GM21723 (cell line): ENCODE measurements around the gene BRI3BP.
"Not testable (repeated sequence)": the region's sequence is repeated elsewhere in the genome, so short reads cannot be mapped to it uniquely, and the experiment has no call there.

Experiments
- ATAC-seq: cut with Tn5 transposase; IDR thresholded peaks from one replicate; pipeline ENCODE4 v1.9.1; 2021; ENCODE audit warnings: mild to moderate bottlenecking, moderate library complexity; ENCODE audit not compliant: unreplicated experiment

BRI3BP gene

GRCh38 chr12:125065021-125065918, 71.8 kb downstream of the BRI3BP start, which contains the start of gene AACS:
AACS (plus strand) TSS chr12:125065435; CDS start chr12:125065585, 150 bp downstream.
- peak; percentile 95 for ATAC-seq

- peak; percentile 10 for ATAC-seq
Measured at GRCh38 chr12:125065919-125066570, 72.6 kb downstream of the BRI3BP start.

- no peak for ATAC-seq
Measured at GRCh38 chr12:125068391-125068790, 74.9 kb downstream of the BRI3BP start.

GRCh38 chr12:125069616-125070015, 76.2 kb downstream of the BRI3BP start:
- ATAC-seq: no peak

- ATAC-seq: no peak
Measured at GRCh38 chr12:125070112-125070511, 76.7 kb downstream of the BRI3BP start.

GRCh38 chr12:125070661-125071390, 77.4 kb downstream of the BRI3BP start:
- ATAC-seq: no peak

GRCh38 chr12:125071456-125071855, 78.0 kb downstream of the BRI3BP start:
- no peak for ATAC-seq

- ATAC-seq: no peak
Measured at GRCh38 chr12:125072496-125072895, 79.1 kb downstream of the BRI3BP start.

GRCh38 chr12:125074294-125074693, 80.8 kb downstream of the BRI3BP start:
- ATAC-seq: not testable (repeated sequence)

- no peak for ATAC-seq
Measured at GRCh38 chr12:125076103-125076502, 82.7 kb downstream of the BRI3BP start.

GRCh38 chr12:125079084-125079483, 85.6 kb downstream of the BRI3BP start:
- no peak for ATAC-seq

- no peak for ATAC-seq
Measured at GRCh38 chr12:125079648-125080645, 86.5 kb downstream of the BRI3BP start.
